AG20443 (cell line): ENCODE measurements around the gene SLC16A8.
"Not testable (repeated sequence)": the region's sequence is repeated elsewhere in the genome, so short reads cannot be mapped to it uniquely, and the experiment has no call there.

Source experiments
- DNase-seq: peaks from one replicate; pipeline ENCODE4 v3.0.0; 2012; ENCODE audit warnings: low spot score, mixed read lengths

Gene SLC16A8

GRCh38 chr22:38083931-38084631 is at the start of gene SLC16A8:
SLC16A8 (minus strand) TSS chr22:38084184; CDS start chr22:38082873, 1,311 bp downstream.
- no peak for DNase-seq

- no peak for DNase-seq
Observed at GRCh38 chr22:38133331-38133730, 49.3 kb upstream of the SLC16A8 start.

GRCh38 chr22:38132794-38133193 is 48.8 kb upstream of the SLC16A8 start:
- DNase-seq, result no peak

GRCh38 chr22:38132136-38132535 is 48.2 kb upstream of the SLC16A8 start:
- no peak for DNase-seq

- DNase-seq, result no peak
Observed at GRCh38 chr22:38131399-38131798, 47.4 kb upstream of the SLC16A8 start.

- DNase-seq, result no peak
Observed at GRCh38 chr22:38129856-38130255, 45.9 kb upstream of the SLC16A8 start.

- no peak for DNase-seq
Observed at GRCh38 chr22:38129021-38129420, 45.0 kb upstream of the SLC16A8 start.

GRCh38 chr22:38127869-38128268 is 43.9 kb upstream of the SLC16A8 start:
- DNase-seq, result no peak

- no peak for DNase-seq
Observed at GRCh38 chr22:38126928-38127668, 43.1 kb upstream of the SLC16A8 start.

- no peak for DNase-seq
Observed at GRCh38 chr22:38125751-38126201, 41.8 kb upstream of the SLC16A8 start.

- DNase-seq, result no peak
Observed at GRCh38 chr22:38125038-38125610, 41.1 kb upstream of the SLC16A8 start.

GRCh38 chr22:38124236-38124974 is 40.4 kb upstream of the SLC16A8 start:
- DNase-seq, result no peak

GRCh38 chr22:38122616-38123015 is 38.6 kb upstream of the SLC16A8 start:
- DNase-seq, result no peak

- DNase-seq, result no peak
Observed at GRCh38 chr22:38120359-38121110, 36.6 kb upstream of the SLC16A8 start.

GRCh38 chr22:38118747-38119146 is 34.8 kb upstream of the SLC16A8 start:
- DNase-seq, result not testable (repeated sequence)

GRCh38 chr22:38118182-38118581 is 34.2 kb upstream of the SLC16A8 start:
- no peak for DNase-seq

GRCh38 chr22:38117556-38117955 is 33.6 kb upstream of the SLC16A8 start:
- DNase-seq, result not testable (repeated sequence)

GRCh38 chr22:38115423-38116205 is 31.6 kb upstream of the SLC16A8 start:
- no peak for DNase-seq

- peak; percentile 97 for DNase-seq
Observed at GRCh38 chr22:38114484-38115398, 30.8 kb upstream of the SLC16A8 start.

GRCh38 chr22:38112381-38112780 is 28.4 kb upstream of the SLC16A8 start:
- no peak for DNase-seq
